CD4-positive, alpha-beta T cell treated with Interleukin-6 for 4 hours (primary cell): ENCODE data around the gene UGT1A1.

Source experiments
- DNase-seq: peaks from one replicate; pipeline ENCODE4 v3.0.0-alpha.2; 2020; ENCODE audit warnings: mixed read lengths

The UGT1A1 gene

DNA sequence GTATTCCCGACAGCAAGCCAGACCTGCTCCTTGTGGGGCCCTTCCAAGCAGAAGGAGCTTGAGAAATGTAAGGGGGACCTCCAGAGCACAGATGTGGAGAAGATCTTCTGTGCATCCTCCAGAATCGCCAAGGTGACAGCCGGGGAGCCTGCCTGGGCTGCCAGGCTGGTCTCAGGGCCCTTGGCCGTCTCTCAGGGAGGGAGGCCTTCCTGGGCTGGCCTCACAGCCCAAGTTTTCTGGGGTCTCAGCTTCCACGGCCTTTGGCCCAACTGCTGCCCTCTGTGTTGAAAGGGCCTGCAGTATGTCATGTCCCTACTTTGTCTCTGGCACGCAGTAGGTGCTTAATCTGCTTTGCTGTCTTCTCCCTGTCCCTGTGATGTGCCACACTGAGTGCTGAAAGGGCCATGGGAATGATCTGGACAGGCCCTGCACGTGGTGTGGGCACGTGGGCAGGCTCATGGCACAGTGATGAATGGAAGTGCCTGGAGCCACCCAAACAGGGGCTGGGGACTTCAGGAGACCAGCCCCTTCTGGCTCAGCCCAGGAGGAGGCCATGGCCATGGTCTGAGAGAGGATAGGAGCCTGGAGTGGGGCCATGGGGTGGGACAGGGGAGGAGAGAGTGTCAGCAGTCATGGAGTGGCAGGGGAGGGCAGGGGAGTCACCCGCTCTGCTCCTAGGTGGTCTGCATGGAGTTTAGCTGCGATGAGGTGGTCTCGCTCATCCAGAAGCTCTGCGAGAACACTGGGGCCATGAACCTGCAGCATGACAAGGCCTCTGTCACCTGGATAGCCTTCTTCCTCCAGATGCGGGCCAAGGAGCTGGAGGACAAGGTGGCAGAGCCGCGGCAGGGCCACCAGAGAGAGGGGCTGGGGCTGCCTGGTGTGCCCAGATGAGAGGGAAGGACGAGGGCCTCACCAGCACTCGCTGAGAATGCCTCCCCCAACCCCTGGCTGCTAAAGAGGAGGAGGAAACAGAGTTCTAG, 58.9 kb downstream of the UGT1A1 start:
- no peak for DNase-seq

DNA sequence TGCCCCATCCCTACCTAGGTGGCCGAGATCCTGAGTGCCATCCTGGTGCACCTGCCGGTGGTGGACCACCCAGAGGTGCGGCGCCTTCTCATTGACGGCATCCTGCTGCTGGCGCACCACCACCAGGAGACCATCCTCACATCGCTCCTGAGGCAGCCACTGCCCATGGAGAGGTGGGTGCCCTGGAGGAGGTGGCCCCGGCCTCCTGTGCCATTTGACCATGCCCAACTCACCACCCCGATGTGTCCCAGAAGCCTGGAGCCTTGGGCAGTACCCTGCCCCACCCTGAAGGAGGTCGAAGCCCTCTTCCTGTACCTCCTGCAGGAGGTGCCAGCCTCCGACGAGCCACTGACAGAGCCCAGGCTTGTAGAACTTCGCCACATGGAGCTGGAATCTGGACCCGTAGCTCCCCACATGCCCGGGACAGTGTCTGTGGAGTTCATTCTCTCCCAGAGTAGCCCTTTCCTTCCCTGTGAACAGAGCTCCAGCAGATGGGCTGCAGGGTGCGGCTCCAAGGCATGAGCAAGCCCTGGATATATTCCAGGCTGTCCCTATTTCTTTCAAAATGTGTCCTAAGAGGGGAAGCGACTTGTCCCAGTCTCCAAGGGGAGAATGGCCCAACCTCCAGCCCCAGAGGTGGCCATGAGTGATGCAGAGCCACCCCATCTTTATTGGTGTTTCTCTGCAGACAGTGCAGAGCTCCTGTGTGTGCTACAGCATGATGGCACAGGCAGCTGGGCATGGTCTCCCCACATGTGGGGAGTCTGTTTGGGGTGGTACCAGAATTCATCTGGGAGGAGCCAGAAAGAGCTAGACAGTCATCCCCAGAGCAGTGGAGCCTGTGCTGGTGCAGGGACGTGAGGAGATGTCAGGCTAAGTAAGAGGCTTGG, 60.1 kb downstream of the UGT1A1 start:
- no peak for DNase-seq

DNA sequence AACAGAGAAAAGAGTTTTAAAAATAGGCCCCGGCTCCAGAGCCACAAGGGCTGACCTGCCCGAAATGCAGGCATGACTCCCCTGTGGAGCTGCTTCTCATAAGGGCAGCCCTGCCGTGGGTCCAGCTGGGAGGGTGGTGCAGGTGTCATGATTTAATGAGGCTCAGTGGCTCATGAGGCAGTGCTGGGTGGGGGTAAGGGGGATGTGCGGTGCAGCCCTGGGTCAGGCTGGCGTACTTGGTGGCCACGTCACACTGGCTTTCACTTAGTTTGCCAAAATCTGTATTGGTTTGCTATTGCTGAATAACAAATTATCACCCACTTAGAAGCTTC, 60.7 kb downstream of the UGT1A1 start:
- no peak for DNase-seq

DNA sequence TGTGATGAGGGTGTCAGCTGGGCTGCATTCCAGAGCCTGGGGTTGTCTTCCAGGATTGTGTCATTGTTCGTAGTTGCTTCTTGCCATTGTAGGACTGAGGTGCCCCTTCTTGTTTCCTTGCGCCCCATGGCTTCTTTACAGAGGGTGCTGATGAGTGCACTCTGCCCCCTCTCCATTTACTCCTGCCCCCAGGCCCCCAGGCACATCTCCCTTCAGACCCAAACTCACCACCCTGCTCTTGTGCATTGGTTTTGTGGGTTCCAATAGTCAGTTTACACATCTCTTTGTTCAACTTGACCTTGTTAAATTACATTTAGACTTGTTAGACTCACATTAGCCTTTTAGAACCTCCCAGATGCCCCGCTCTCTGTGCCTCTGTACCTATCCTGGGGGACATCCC, 61.1 kb downstream of the UGT1A1 start:
- DNase-seq, result no peak

DNA sequence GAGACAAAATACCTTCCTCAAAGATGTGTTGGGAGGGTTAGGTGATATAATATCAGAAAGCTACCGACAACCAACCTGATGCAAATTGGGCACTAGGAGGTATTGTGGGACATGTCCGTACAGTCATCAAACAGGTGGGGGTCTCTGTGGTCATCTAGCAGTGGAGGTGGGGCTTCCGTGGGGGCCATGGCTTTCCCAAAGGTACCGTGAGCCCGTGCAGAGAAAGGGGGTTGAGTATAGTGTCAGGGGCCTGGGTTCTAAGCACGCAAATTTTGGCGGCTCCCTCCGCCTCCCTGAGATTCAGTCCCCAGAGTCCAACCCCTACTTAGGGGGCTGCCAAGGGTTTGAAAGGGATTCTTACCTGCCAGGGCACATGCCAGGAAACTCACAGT, 61.6 kb downstream of the UGT1A1 start:
- DNase-seq, result no peak

DNA sequence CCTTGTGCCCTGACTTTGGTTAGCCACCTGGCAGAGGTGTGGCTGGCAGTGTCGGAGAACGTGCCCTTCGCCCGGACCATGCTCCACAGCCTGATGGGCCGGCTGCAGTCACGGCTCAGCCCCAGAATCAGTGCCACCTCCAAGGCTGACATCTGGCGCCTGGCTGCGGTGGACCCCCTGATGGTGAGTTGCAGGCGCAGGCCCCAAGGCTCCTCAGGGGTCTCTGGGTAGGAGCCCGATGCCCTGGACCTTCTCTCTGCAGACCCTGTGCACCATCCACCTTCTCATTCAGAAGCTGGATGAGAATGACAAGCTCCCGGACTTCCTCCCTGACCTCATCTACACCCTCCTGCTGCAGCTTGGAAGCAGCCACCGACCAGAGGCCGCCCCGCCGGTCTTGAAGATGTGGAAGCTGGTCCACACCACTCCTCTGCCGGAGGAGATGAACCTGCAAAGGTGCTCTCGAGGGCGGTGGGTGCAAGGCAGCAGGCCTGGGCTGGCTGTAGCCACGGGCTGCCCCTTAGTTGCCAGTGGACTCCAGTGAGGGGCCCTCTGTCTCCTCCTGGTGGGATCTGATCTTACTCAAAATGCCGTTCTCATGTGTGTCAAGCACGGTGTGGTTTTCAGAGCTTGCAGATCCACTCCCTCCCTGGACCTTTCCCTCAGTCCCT, 62.2 kb downstream of the UGT1A1 start:
- no peak for DNase-seq
